ENCODE measurements around the gene MAP4. TPM values are rescaled to one million over a fixed set of nuclear protein-coding genes. Genes with fewer than 3 reads are reported as not detected.
A peak's percentile ranks its signal among the peaks of the same experiment; 100 is the strongest.

The MAP4 gene
- total and polyA plus RNA-seq, 12 donors = 141 to 1,345 (median 894) TPM

- Histone ChIP-seq H3K4me1 (peaks cover 11 to 70% (median 54%) of the 10 kb centered on the region in 9 donors), H3K27me3 (no peaks in the 10 kb centered on the region), H3K27ac (peak overlapping the region in 8 of 10 donors; percentile 43 to 89 (median 78)), H3K9me3 (no peaks in the 10 kb centered on the region), H3K4me3 (no peak overlapping the region), H3K36me3 (peaks cover 0 to 80% (median 6%) of the 10 kb centered on the region in 9 donors)
- TF ChIP-seq CTCF (IDR thresholded peaks at IDR 0.05) = no peak
- DNase-seq = no peak
- 49 to 66% methylated on average over 15 of the region's 15 CpGs for WGBS, 2 donors
- intact Hi-C loops (cut with DNase I) = no loop called here
- peak in 4 of 8 donors; percentile 25 to 66 (median 42) for ATAC-seq
Observed at GRCh38 chr3:47892286-47893040, 123.8 kb downstream of the MAP4 start.

- H3K4me3 ChIP-seq = no peak overlapping the region
- H3K27me3 ChIP-seq = no peaks in the 10 kb centered on the region
- ATAC-seq = peak in 4 of 8 donors; percentile 3 to 37 (median 7)
- DNase-seq = no peak
- intact Hi-C loops (cut with DNase I) = no loop called here
- 69 to 73% methylated on average over 3 of the region's 3 CpGs for WGBS, 2 donors
- H3K4me1 ChIP-seq = peaks cover 11 to 70% (median 54%) of the 10 kb centered on the region in 9 donors
- H3K9me3 ChIP-seq = no peaks in the 10 kb centered on the region
- peak overlapping the region; percentile 43 to 89 (median 77) for H3K27ac ChIP-seq
- peaks cover 0 to 74% (median 6%) of the 10 kb centered on the region in 9 donors for H3K36me3 ChIP-seq
- TF ChIP-seq CTCF (IDR thresholded peaks at IDR 0.05) = no peak
Observed at GRCh38 chr3:47891613-47892005, 124.6 kb downstream of the MAP4 start.

DNA sequence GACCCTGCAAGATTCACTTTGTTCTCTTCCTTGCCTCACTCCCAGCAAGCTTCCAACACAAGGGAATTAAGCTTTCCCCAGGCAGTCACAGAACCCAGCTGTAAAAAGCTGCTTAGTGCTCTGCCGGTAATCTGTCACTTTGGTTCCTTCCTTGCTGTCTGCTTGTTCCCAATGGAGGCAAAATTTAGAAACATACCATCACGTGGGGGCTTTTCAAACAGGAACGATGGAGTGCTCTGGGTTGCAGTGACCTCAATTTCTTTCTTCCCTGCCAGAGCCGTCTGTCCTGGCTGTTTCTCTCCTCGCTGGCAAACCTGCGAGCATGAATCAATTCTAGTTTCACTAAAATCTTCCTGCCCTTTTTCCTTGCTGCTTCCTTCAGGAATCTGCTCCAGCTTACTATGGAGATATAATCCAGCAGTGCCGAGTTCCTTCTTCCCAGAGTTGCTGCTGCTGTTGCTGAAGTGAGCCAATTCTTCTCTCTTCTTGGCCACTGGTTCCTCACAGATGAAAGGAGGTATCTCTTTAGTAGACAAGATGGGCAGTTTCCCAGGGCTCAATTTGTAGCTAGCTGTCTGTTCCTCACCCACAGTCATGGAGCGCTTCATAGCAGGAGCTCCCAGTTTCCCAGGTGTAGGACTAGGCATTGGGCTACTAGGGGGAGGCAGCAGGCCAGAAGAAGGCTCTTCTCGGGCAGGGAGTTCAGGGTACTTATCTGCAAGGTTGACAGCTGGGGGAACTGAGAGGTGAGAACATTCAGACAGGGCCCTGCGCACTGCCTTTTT, 125.2 kb downstream of the MAP4 start:
- Histone ChIP-seq H3K27me3 (no peaks in the 10 kb centered on the region), H3K4me3 (peak overlapping the region in 1 of 10 donors; percentile 9), H3K27ac (peak overlapping the region; percentile 43 to 89 (median 77)), H3K4me1 (peaks cover 11 to 70% (median 54%) of the 10 kb centered on the region in 9 donors), H3K36me3 (peaks cover 0 to 73% (median 6%) of the 10 kb centered on the region in 9 donors), H3K9me3 (no peaks in the 10 kb centered on the region)
- ATAC-seq (peak; percentile 86 to 94 (median 91)), DNase-seq (peak in 1 of 2 donors; percentile 57)
- TF ChIP-seq CTCF (IDR thresholded peaks at IDR 0.05) = no peak
- WGBS, 2 donors = 25 to 44% methylated on average over 10 of the region's 10 CpGs
- intact Hi-C loops (cut with DNase I) = no loop called here

DNA sequence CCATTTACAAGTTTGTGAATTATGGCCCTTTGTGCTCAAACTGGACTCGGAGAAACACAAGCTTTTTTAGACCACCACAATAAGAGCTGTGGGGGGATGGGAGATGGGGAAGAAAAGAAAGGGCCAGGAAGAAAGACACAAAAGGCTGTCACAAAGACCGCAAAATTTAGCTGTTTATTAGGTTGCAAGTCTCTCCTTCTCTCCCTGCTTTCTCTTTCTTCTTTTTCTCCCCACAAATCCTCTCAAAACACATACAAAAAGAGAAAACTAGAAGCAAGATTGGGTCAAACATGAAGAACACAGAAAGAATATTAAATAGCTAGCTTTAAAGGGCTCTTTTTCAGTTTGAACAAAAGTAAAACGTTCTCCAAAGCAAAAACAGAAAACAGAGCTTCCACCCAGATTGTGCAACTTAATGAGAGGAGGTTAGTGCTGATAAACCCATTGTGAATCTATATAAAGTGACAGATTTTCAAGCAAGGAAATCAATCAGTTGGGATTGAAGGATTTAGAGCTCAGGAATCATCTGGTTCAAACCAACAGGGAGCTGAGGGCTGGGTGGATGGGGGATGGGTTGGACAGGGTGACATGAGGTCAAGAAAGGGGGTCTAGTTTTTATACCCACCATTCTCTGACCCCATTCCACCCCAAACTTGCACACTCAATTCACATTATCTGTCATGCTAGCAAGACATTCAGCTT, 125.9 kb downstream of the MAP4 start:
- peaks cover 11 to 70% (median 54%) of the 10 kb centered on the region in 9 donors for H3K4me1 ChIP-seq
- no peaks in the 10 kb centered on the region for H3K9me3 ChIP-seq
- ATAC-seq = peak in 4 of 8 donors; percentile 8 to 64 (median 28)
- DNase-seq = no peak
- intact Hi-C loops (cut with DNase I) = no loop called here
- WGBS, 2 donors = 54 to 55% methylated on average over 3 of the region's 3 CpGs
- peak overlapping the region in 1 of 10 donors; percentile 9 for H3K4me3 ChIP-seq
- no peak for TF ChIP-seq CTCF (IDR thresholded peaks at IDR 0.05)
- no peaks in the 10 kb centered on the region for H3K27me3 ChIP-seq
- peak overlapping the region; percentile 37 to 89 (median 77) for H3K27ac ChIP-seq
- H3K36me3 ChIP-seq = peaks cover 0 to 71% (median 3%) of the 10 kb centered on the region in 9 donors

Data from heart right ventricle (tissue), 16 donors.